Neural progenitor cell (in vitro differentiated cells): ENCODE measurements around the gene PLD4. TPM values are rescaled to one million over a fixed set of nuclear protein-coding genes. Genes with fewer than 3 reads are reported as not detected.
A peak's percentile ranks its signal among the peaks of the same experiment; 100 is the strongest.

ENCODE experiments used
- DNase-seq: peaks from one replicate; pipeline ENCODE4 v3.0.0-alpha.2; 2016; ENCODE audit warnings: low spot score
- H2AFZ ChIP-seq: fragments of 200-600 bp; sonication (generic); replicated peaks from 2 replicates; pipeline ENCODE4 v1.6.1; 2016; ENCODE audit warnings: antibody characterized with exemption
- H3F3A ChIP-seq: fragments of 200-600 bp; sonication (generic); 2 replicates; pipeline ENCODE4 v1.6.1; 2016; ENCODE audit warnings: antibody characterized with exemption, low read depth
- H3K27ac ChIP-seq: fragments of 200-600 bp; sonication (generic); 2 replicates; pipeline ENCODE4 v1.5.1; 2016; ENCODE audit warnings: mild to moderate bottlenecking
- H3K27me3 ChIP-seq: fragments of 200-600 bp; sonication (generic); 2 replicates; pipeline ENCODE4 v1.6.1; 2016; ENCODE audit warnings: mild to moderate bottlenecking, moderate library complexity
- H3K36me3 ChIP-seq: fragments of 200-600 bp; sonication (generic); 2 replicates; pipeline ENCODE4 v1.5.1; 2016
- H3K4me1 ChIP-seq: fragments of 200-600 bp; sonication (generic); 2 replicates; pipeline ENCODE4 v1.6.1; 2016; ENCODE audit warnings: mixed run types
- H3K4me2 ChIP-seq: fragments of 200-600 bp; sonication (generic); 2 replicates; pipeline ENCODE4 v1.6.1; 2016
- H3K4me3 ChIP-seq: fragments of 200-600 bp; sonication (generic); 2 replicates; pipeline ENCODE4 v1.5.1; 2016
- H3K79me2 ChIP-seq: fragments of 200-600 bp; sonication (generic); 2 replicates; pipeline ENCODE4 v1.6.1; 2016; ENCODE audit warnings: low read depth
- H3K9ac ChIP-seq: fragments of 200-600 bp; sonication (generic); 2 replicates; pipeline ENCODE4 v1.6.1; 2016
- H3K9me3 ChIP-seq: fragments of 200-600 bp; sonication (generic); 2 replicates; pipeline ENCODE4 v1.5.1; 2016; ENCODE audit warnings: low read depth
- H4K20me1 ChIP-seq: fragments of 200-600 bp; sonication (generic); 2 replicates; pipeline ENCODE4 v1.6.1; 2016; ENCODE audit warnings: low read depth
- H3K27ac Mint-ChIP-seq: 3 replicates; pipeline ENCODE4 v1.8.0; 2021; ENCODE audit warnings: mixed read lengths
- H3K27me3 Mint-ChIP-seq: 2 replicates; pipeline ENCODE4 v1.8.0; 2022; ENCODE audit warnings: low read depth, mild to moderate bottlenecking, inconsistent platforms, moderate library complexity, mixed read lengths; ENCODE audit not compliant: insufficient read depth
- H3K36me3 Mint-ChIP-seq: 3 replicates; pipeline ENCODE4 v1.8.0; 2021; ENCODE audit warnings: mixed read lengths
- H3K4me1 Mint-ChIP-seq: 3 replicates; pipeline ENCODE4 v1.8.0; 2021; ENCODE audit warnings: mixed read lengths
- H3K4me3 Mint-ChIP-seq: 3 replicates; pipeline ENCODE4 v1.8.0; 2021; ENCODE audit warnings: mild to moderate bottlenecking, moderate library complexity, mixed read lengths
- H3K9me3 Mint-ChIP-seq: 3 replicates; pipeline ENCODE4 v1.8.0; 2020; ENCODE audit warnings: mixed read lengths
- CTCF ChIP-seq: fragments of 200-600 bp; sonication (generic); IDR thresholded peaks from 2 replicates; pipeline ENCODE4 v1.5.1; 2017; ENCODE audit warnings: antibody characterized with exemption, mild to moderate bottlenecking
- EZH2 ChIP-seq: fragments of 200-600 bp; sonication (generic); IDR thresholded peaks from 2 replicates; pipeline ENCODE4 v1.6.1; 2017; ENCODE audit warnings: antibody characterized with exemption, mild to moderate bottlenecking, moderate library complexity
- EZH2phosphoT487 ChIP-seq: fragments of 200-600 bp; sonication (generic); IDR thresholded peaks from 2 replicates; pipeline ENCODE4 v1.6.1; 2017; ENCODE audit warnings: antibody characterized with exemption
- total RNA-seq: library from RNA; depleted of rRNA; stranded (reverse); fragments of >200 nt; gene quantifications from 2 replicates; pipeline ENCODE4 v1.2.3, GENCODE V29; 2015; ENCODE audit warnings: low replicate concordance

PLD4 gene
- total RNA-seq, 1 donor from 2014 or later: not detected

DNA sequence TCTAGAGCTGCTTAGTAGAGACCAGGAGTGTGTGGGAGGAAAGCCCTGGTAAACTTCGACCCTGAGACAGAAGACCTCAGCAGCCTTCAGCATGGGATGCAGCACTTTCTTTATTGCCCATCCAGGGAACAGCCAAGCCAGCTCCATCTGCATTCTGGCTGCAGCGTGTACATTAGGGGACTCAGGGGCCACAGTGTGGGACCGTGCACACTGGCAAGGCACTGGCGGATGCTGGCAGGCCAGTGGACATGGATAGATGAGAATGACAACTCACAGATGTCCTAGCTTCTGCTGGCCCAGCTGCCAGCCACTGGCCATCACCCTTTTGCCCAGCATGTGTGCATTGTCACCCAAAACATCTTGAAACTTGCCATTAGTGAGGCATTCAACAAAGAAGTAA is 12.5 kb downstream of the PLD4 start:
- Mint-ChIP-seq H3K36me3 (no peaks in the 10 kb centered on the region), H3K27me3 (peaks cover 23% of the 10 kb centered on the region), H3K9me3 (peaks cover 11% of the 10 kb centered on the region), H3K27ac (no peak overlapping the region), H3K4me1 (peaks cover 4% of the 10 kb centered on the region), H3K4me3 (no peak overlapping the region)
- Histone ChIP-seq H3F3A (peaks cover 14% of the 10 kb centered on the region), H3K4me2 (no peak overlapping the region), H3K79me2 (no peaks in the 10 kb centered on the region), H3K4me3 (no peak overlapping the region), H3K36me3 (no peaks in the 10 kb centered on the region), H3K27ac (no peak overlapping the region), H3K9ac (no peak overlapping the region), H2AFZ (no peak overlapping the region), H4K20me1 (peaks cover 7% of the 10 kb centered on the region), H3K9me3 (no peaks in the 10 kb centered on the region), H3K4me1 (peaks cover 10% of the 10 kb centered on the region), H3K27me3 (peaks cover 81% of the 10 kb centered on the region)
- no peak for DNase-seq
- TF ChIP-seq EZH2 (no peak), CTCF (no peak), EZH2phosphoT487 (no peak)

- H3K27me3 ChIP-seq: peaks cover 74% of the 10 kb centered on the region
- peaks cover 4% of the 10 kb centered on the region for H3K4me1 ChIP-seq
- H3K4me3 Mint-ChIP-seq: no peak overlapping the region
- no peaks in the 10 kb centered on the region for H3K36me3 Mint-ChIP-seq
- peak overlapping the region; percentile 4 for H3K27ac Mint-ChIP-seq
- no peak for TF ChIP-seq CTCF
- H3K9me3 ChIP-seq: no peaks in the 10 kb centered on the region
- no peaks in the 10 kb centered on the region for H3K36me3 ChIP-seq
- H4K20me1 ChIP-seq: peaks cover under 1% of the 10 kb centered on the region
- DNase-seq: no peak
- H3K79me2 ChIP-seq: no peaks in the 10 kb centered on the region
- peaks cover 8% of the 10 kb centered on the region for H3F3A ChIP-seq
- no peak overlapping the region for H3K27ac ChIP-seq
- peaks cover 21% of the 10 kb centered on the region for H3K27me3 Mint-ChIP-seq
- no peak overlapping the region for H2AFZ ChIP-seq
- H3K4me3 ChIP-seq: no peak overlapping the region
- peaks cover 4% of the 10 kb centered on the region for H3K4me1 Mint-ChIP-seq
- H3K9me3 Mint-ChIP-seq: peaks cover 11% of the 10 kb centered on the region
- no peak overlapping the region for H3K9ac ChIP-seq
- no peak overlapping the region for H3K4me2 ChIP-seq
Measured at GRCh38 chr14:104937694-104938365, 13.2 kb downstream of the PLD4 start.

DNA sequence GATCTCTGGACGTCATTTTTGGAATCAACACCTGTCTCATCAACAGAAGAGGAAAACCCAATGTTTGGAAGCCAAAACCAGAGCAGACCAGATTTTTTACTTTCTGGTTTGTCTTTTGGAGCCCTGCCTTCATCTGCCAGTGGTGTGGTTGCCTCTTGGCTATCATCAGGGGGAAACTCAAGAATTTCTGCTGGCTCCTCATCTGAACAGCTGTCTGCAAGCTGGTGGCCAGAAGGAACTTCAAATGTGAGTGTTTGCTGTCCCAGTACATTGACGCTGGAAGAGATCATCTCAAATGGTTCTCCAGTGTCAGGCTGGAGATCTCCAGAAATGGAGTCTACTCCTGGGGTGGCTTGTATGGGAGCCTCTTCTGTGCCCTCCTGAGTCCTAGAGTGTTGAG is 13.8 kb downstream of the PLD4 start:
- Histone ChIP-seq H3K4me1 (no peaks in the 10 kb centered on the region), H3F3A (peaks cover 8% of the 10 kb centered on the region), H3K9me3 (no peaks in the 10 kb centered on the region), H3K27ac (no peak overlapping the region), H3K9ac (no peak overlapping the region), H3K4me2 (no peak overlapping the region), H3K36me3 (no peaks in the 10 kb centered on the region), H4K20me1 (no peaks in the 10 kb centered on the region), H3K27me3 (peaks cover 69% of the 10 kb centered on the region), H2AFZ (no peak overlapping the region), H3K79me2 (no peaks in the 10 kb centered on the region), H3K4me3 (no peak overlapping the region)
- Mint-ChIP-seq H3K4me1 (peaks cover 4% of the 10 kb centered on the region), H3K27me3 (peaks cover 21% of the 10 kb centered on the region), H3K9me3 (peaks cover 11% of the 10 kb centered on the region), H3K4me3 (no peak overlapping the region), H3K36me3 (no peaks in the 10 kb centered on the region), H3K27ac (no peak overlapping the region)
- TF ChIP-seq CTCF (no peak), EZH2phosphoT487 (no peak), EZH2 (no peak)
- DNase-seq: no peak
